H1 (cell line): Measurements from ENCODE around the gene PLCB1. TPM values are rescaled to one million over a fixed set of nuclear protein-coding genes. Genes with fewer than 3 reads are reported as not detected.

Experiments used
- CTCF ChIA-PET: fragments of 300-600 bp; sonication (Branson Sonifier 250); formaldehyde crosslinking; loops from one replicate; lab custom pipeline; 2021; ENCODE audit not compliant: partially characterized antibody; lab: Charles Lee
- POLR2A ChIA-PET: fragments of 300-600 bp; sonication (Branson Sonifier 250); formaldehyde crosslinking; loops from one replicate; lab custom pipeline; 2021; ENCODE audit warnings: inconsistent platforms; ENCODE audit not compliant: partially characterized antibody; lab: Charles Lee
- DNase-seq, 2 experiments: peaks; one replicate each; pipeline versions ENCODE4 v3.0.0 to v3.0.0-alpha.2; 2010 to 2022; ENCODE audit warnings: low spot score in 2 of 2, low read depth in 1 of 2, mixed read lengths in 1 of 2
- FAIRE-seq: peaks from 2 replicates; lab custom pipeline; 2011; peaks lifted over from hg19 to GRCh38; lab: Jason Lieb, UNC
- H2AFZ ChIP-seq: 2 replicates; pipeline ENCODE4 v1.8.1; 2012; ENCODE audit warnings: low read length, inconsistent platforms
- H2AK5ac ChIP-seq: 2 replicates; pipeline ENCODE4 v1.6.1; 2013; ENCODE audit warnings: low read depth, low read length
- H2BK120ac ChIP-seq: replicated peaks from 2 replicates; pipeline ENCODE3; 2013; ENCODE audit warnings: low read depth, low read length, inconsistent platforms
- H2BK12ac ChIP-seq: 2 replicates; pipeline ENCODE4 v1.6.1; 2013; ENCODE audit warnings: low read depth, low read length
- H2BK15ac ChIP-seq: 2 replicates; pipeline ENCODE4 v1.6.1; 2013; ENCODE audit warnings: low read length
- H2BK20ac ChIP-seq: 2 replicates; pipeline ENCODE4 v1.6.1; 2013; ENCODE audit warnings: low read length
- H2BK5ac ChIP-seq: 2 replicates; pipeline ENCODE4 v1.6.1; 2013; ENCODE audit warnings: low read depth, low read length
- H3K14ac ChIP-seq: 2 replicates; pipeline ENCODE4 v1.6.1; 2013; ENCODE audit warnings: inconsistent platforms; ENCODE audit not compliant: insufficient read length
- H3K18ac ChIP-seq: 2 replicates; pipeline ENCODE4 v1.6.1; 2013; ENCODE audit warnings: low read length; ENCODE audit errors: extremely low read depth
- H3K23ac ChIP-seq: 2 replicates; pipeline ENCODE4 v1.6.1; 2013; ENCODE audit warnings: inconsistent platforms; ENCODE audit not compliant: insufficient read length
- H3K23me2 ChIP-seq: 2 replicates; pipeline ENCODE4 v1.6.1; 2013; ENCODE audit warnings: low read depth, low read length
- H3K27ac ChIP-seq: 2 replicates; pipeline ENCODE4 v1.6.1; 2011; ENCODE audit warnings: low read depth, low read length, inconsistent platforms
- H3K27me3 ChIP-seq, 4 experiments: replicated peaks in 1 of 4; 1 replicate in 1 of 4; 2 replicates in 3 of 4; pipeline versions ENCODE4 v1.6.1 to v1.8.1; 2011 to 2013; ENCODE audit warnings: low read length in 3 of 4, mild to moderate bottlenecking in 3 of 4, inconsistent platforms in 2 of 4, mixed read lengths in 2 of 4, moderate library complexity in 1 of 4; ENCODE audit not compliant: control insufficient read depth in 3 of 4, insufficient read depth in 3 of 4; ENCODE audit errors: extremely low read depth in 1 of 4
- H3K36me3 ChIP-seq, 4 experiments: 2 replicates each; pipeline versions ENCODE4 v1.6.1 to v1.8.1; 2011 to 2013; ENCODE audit warnings: mild to moderate bottlenecking in 4 of 4, low read length in 3 of 4, moderate library complexity in 2 of 4, control low read depth in 1 of 4, inconsistent platforms in 1 of 4; ENCODE audit not compliant: insufficient read depth in 4 of 4, control insufficient read depth in 2 of 4
- H3K4ac ChIP-seq: replicated peaks from 2 replicates; pipeline ENCODE3; 2013; ENCODE audit warnings: low read length, low read depth, mixed read lengths, inconsistent platforms; ENCODE audit not compliant: insufficient read length
- H3K4me1 ChIP-seq, 4 experiments: replicated peaks in 1 of 4; 1 replicate in 1 of 4; 2 replicates in 3 of 4; pipeline versions ENCODE4 v1.6.1 to v1.8.1; 2011 to 2013; ENCODE audit warnings: low read length in 3 of 4, inconsistent platforms in 2 of 4, mixed read lengths in 1 of 4; ENCODE audit not compliant: insufficient read depth in 4 of 4, control insufficient read depth in 3 of 4
- H3K4me2 ChIP-seq, 2 experiments: 2 replicates each; pipeline versions ENCODE4 v1.6.1 to v1.8.1; 2011 to 2013; ENCODE audit warnings: low read depth in 2 of 2, low read length in 2 of 2, control low read depth in 1 of 2, inconsistent platforms in 1 of 2, mild to moderate bottlenecking in 1 of 2; ENCODE audit not compliant: insufficient read depth in 1 of 2
- H3K4me3 ChIP-seq, 4 experiments: fragments of 200-600, 300-600 bp in 1 of 4; sonication (generic), shearing (Covaris generic), sonication (Bioruptor Twin) in 1 of 4; 2 replicates each; pipeline versions ENCODE4 v1.5.1 to v1.8.1; 2011 to 2016; ENCODE audit warnings: low read length in 4 of 4, low read depth in 3 of 4, control low read depth in 2 of 4, inconsistent platforms in 2 of 4, mild to moderate bottlenecking in 2 of 4, mixed read lengths in 1 of 4, moderate library complexity in 1 of 4; ENCODE audit not compliant: insufficient read depth in 2 of 4; ENCODE audit errors: extremely low read depth in 1 of 4
- H3K56ac ChIP-seq: replicated peaks from 2 replicates; pipeline ENCODE3; 2013; ENCODE audit warnings: low read depth, mild to moderate bottlenecking, mixed read lengths, low read length, inconsistent platforms; ENCODE audit not compliant: insufficient read length
- H3K79me1 ChIP-seq: 2 replicates; pipeline ENCODE4 v1.6.1; 2013; ENCODE audit warnings: low read depth, low read length, control low read depth
- H3K79me2 ChIP-seq, 2 experiments: 2 replicates each; pipeline versions ENCODE4 v1.6.1 to v1.8.1; 2012 to 2013; ENCODE audit warnings: low read length in 2 of 2, mild to moderate bottlenecking in 2 of 2, inconsistent platforms in 1 of 2; ENCODE audit not compliant: insufficient read depth in 2 of 2, control insufficient read depth in 1 of 2
- H3K9ac ChIP-seq, 4 experiments: replicated peaks in 1 of 4; 1 replicate in 1 of 4; 2 replicates in 3 of 4; pipeline versions ENCODE4 v1.6.1 to v1.8.1; 2011 to 2013; ENCODE audit warnings: low read depth in 3 of 4, low read length in 3 of 4, control low read depth in 2 of 4, mild to moderate bottlenecking in 2 of 4, moderate library complexity in 2 of 4, inconsistent platforms in 1 of 4; ENCODE audit errors: extremely low read depth in 1 of 4
- H3K9me3 ChIP-seq, 2 experiments: 2 replicates each; pipeline versions ENCODE4 v1.6.1 to v1.8.1; 2012 to 2013; ENCODE audit warnings: mild to moderate bottlenecking in 2 of 2, moderate library complexity in 2 of 2, control low read depth in 1 of 2, inconsistent platforms in 1 of 2, low read depth in 1 of 2, low read length in 1 of 2, mixed read lengths in 1 of 2; ENCODE audit not compliant: insufficient read depth in 2 of 2
- H4K20me1 ChIP-seq, 2 experiments: replicated peaks in 1 of 2; 2 replicates each; pipeline versions ENCODE3 to v1.8.1; 2011 to 2013; ENCODE audit warnings: inconsistent platforms in 2 of 2, low read length in 2 of 2, mild to moderate bottlenecking in 1 of 2; ENCODE audit not compliant: insufficient read depth in 2 of 2, control insufficient read depth in 1 of 2
- H4K5ac ChIP-seq: 2 replicates; pipeline ENCODE4 v1.6.1; 2013; ENCODE audit warnings: low read length, low read depth, mixed read lengths, inconsistent platforms; ENCODE audit not compliant: insufficient read length
- H4K8ac ChIP-seq: 2 replicates; pipeline ENCODE4 v1.8.0; 2013; ENCODE audit warnings: mild to moderate bottlenecking, moderate library complexity, low read length, inconsistent platforms; ENCODE audit not compliant: insufficient read depth; ENCODE audit errors: extremely low read depth
- H4K91ac ChIP-seq: replicated peaks from 2 replicates; pipeline ENCODE3; 2013; ENCODE audit warnings: low read length, mixed read lengths, inconsistent platforms; ENCODE audit not compliant: insufficient read length
- POLR2A ChIP-seq, 2 experiments: IDR thresholded peaks; 1 replicate in 1 of 2; 2 replicates in 1 of 2; pipeline ENCODE4 v1.6.1; 2011; ENCODE audit warnings: low read depth in 2 of 2, low read length in 2 of 2, mild to moderate bottlenecking in 2 of 2; ENCODE audit errors: control extremely low read depth in 1 of 2
- SUZ12 ChIP-seq: fragments of 200-600 bp; sonication (generic); IDR thresholded peaks from 2 replicates; pipeline ENCODE4 v1.6.1; 2012; ENCODE audit warnings: mild to moderate bottlenecking, inconsistent platforms, low read length, moderate library complexity, mixed read lengths
- WGBS, 2 experiments: shearing (Covaris generic) in 1 of 2; methylation state at CpG; one replicate each; pipeline versions ENCODE4 v1.1.6 to v1.1.7; 2013 to 2015; ENCODE audit warnings: low lambda C conversion rate in 2 of 2, mixed read lengths in 2 of 2, inconsistent platforms in 1 of 2, low coverage in 1 of 2, missing lambda C conversion rate in 1 of 2; ENCODE audit not compliant: insufficient replicate concordance in 2 of 2, insufficient coverage in 1 of 2, insufficient read length in 1 of 2; ENCODE audit errors: extremely low coverage in 1 of 2, missing lambda C conversion rate in 1 of 2; 5-methylcytosine and 5-hydroxymethylcytosine counted together
- polyA plus RNA-seq, 7 experiments: library from polyadenylated mRNA; depleted of rRNA in 3 of 7; stranded (reverse) in 5 of 7; unstranded in 2 of 7; fragments of >200 nt in 5 of 7; fragments of 200-250 nt in 2 of 7; gene quantifications; 1 replicate in 5 of 7; 2 replicates in 1 of 7; 4 replicates in 1 of 7; pipeline versions ENCODE4 v1.2.1 to v1.2.3, GENCODE V29; 2011 to 2013; ENCODE audit warnings: missing spikeins in 2 of 7, mixed read lengths in 2 of 7
- total RNA-seq: library from RNA; stranded (reverse); fragmentation: NEBNext Ultra II Directional; extraction: Animal tissue kit (Norgen Biotek cat#: 25700); gene quantifications from 2 replicates; pipeline ENCODE4 v1.2.1, GENCODE V29; 2021

PLCB1 gene
- total and polyA plus RNA-seq, 2 of the 8 experiments (the other 6 are each of a cell fraction or from before 2014, with no cell fraction given), result 2.6 to 9.1 TPM

- H3K14ac ChIP-seq, result no peak overlapping the region
- H2BK120ac ChIP-seq, result no peak overlapping the region
- no peak overlapping the region for H3K27ac ChIP-seq
- CTCF ChIA-PET, result interaction anchor here (0.8 to 1.9 kb wide), 2 partner anchors 11 to 12 kb away, joined by 3 to 10 read pairs; no protein-coding TSS in a partner anchor
- no peak overlapping the region for H2BK20ac ChIP-seq
- H3K36me3 ChIP-seq, result no peaks in the 10 kb centered on the region; a peak in 1 of 8 replicates
- no peak overlapping the region for H3K9ac ChIP-seq
- no peak for FAIRE-seq
- WGBS, 2 experiments, result 89% methylated on average over 4 of the region's 4 CpGs; no CpG with 5 or more reads in 1 of the 2 experiments
- no peak overlapping the region for H2BK5ac ChIP-seq
- H3K27me3 ChIP-seq, result no peaks in the 10 kb centered on the region
- H4K5ac ChIP-seq, result no peak overlapping the region
- H3K79me2 ChIP-seq, result no peaks in the 10 kb centered on the region
- H3K9me3 ChIP-seq, result no peaks in the 10 kb centered on the region; a peak in 1 of 4 replicates
- peaks cover 0 to 2% (median 0%) of the 10 kb centered on the region in 4 experiments; a peak in 2 of 7 replicates for H3K4me1 ChIP-seq
- H4K8ac ChIP-seq, result no peak overlapping the region
- no peak overlapping the region for H3K4ac ChIP-seq
- H2AFZ ChIP-seq, result no peak overlapping the region
- no peaks in the 10 kb centered on the region for H4K20me1 ChIP-seq
- no peak overlapping the region for H3K4me2 ChIP-seq
- no peak overlapping the region for H2BK15ac ChIP-seq
- H3K56ac ChIP-seq, result no peak overlapping the region
- no peak for DNase-seq
- H2AK5ac ChIP-seq, result no peak overlapping the region
- no peak overlapping the region for H3K4me3 ChIP-seq
- H3K18ac ChIP-seq, result no peak overlapping the region
- H2BK12ac ChIP-seq, result no peak overlapping the region
- no peaks in the 10 kb centered on the region for H3K79me1 ChIP-seq
- TF ChIP-seq SUZ12 (no peak), POLR2A (IDR thresholded peaks at IDR 0.05; ENCODE audit: control extremely low read depth in 1 of 2, low read depth in 2 of 2, low read length in 2 of 2) (no peak)
- no peak overlapping the region for H3K23ac ChIP-seq
- H3K23me2 ChIP-seq, result 0 out of 2 replicates have a peak, but pooled peaks cover 3% of the 10 kb centered on the region
- no peak overlapping the region for H4K91ac ChIP-seq
- POLR2A ChIA-PET, result no interaction called here
Measured at GRCh38 chr20:8777911-8778310, 645.8 kb downstream of the PLCB1 start.
